HL-60 (cell line): Measurements from ENCODE around the gene COMMD4.

Experiments
- CTCF ChIP-seq: IDR thresholded peaks from one replicate; pipeline ENCODE4 v1.5.1; 2011; ENCODE audit warnings: low read length, control low read depth, inconsistent platforms; ENCODE audit not compliant: insufficient read depth
- POLR2AphosphoS5 ChIP-seq: IDR thresholded peaks from 2 replicates; pipeline ENCODE4 v1.6.1; 2012; ENCODE audit warnings: low read depth
- REST ChIP-seq: IDR thresholded peaks from 2 replicates; pipeline ENCODE4 v1.6.1; 2012; ENCODE audit warnings: low read depth; ENCODE audit not compliant: insufficient replicate concordance
- SPI1 ChIP-seq: IDR thresholded peaks from 2 replicates; pipeline ENCODE4 v1.6.1; 2012; ENCODE audit warnings: low read depth, mild to moderate bottlenecking, borderline replicate concordance

- no peak for TF ChIP-seq CTCF
- TF ChIP-seq POLR2AphosphoS5, result no peak
- TF ChIP-seq REST, result no peak
- TF ChIP-seq SPI1, result no peak
These were observed 23.1 kb downstream of the COMMD4 start for GRCh38 chr15:75358771-75359536.
